ENCODE results near the gene FBLN5.
A peak's percentile ranks its signal among the peaks of the same experiment; 100 is the strongest.

Gene FBLN5

GRCh38 chr14:91837076-91837475 is 110.4 kb downstream of the FBLN5 start:
- Histone ChIP-seq H3K4me3 (ENCODE audit: low read depth in 1 of 5, low read length in 5 of 5) (peak overlapping the region in 4 of 5 donors; percentile 66 to 80 (median 73)), H3K4me1 (ENCODE audit: control insufficient read depth in 5 of 5, insufficient read depth in 5 of 5, low read length in 5 of 5) (peaks cover 0 to 18% (median 12%) of the 10 kb centered on the region in 5 donors), H3K9me3 (ENCODE audit: control insufficient read depth in 5 of 5, low read length in 5 of 5) (peaks cover 0 to 5% (median 0%) of the 10 kb centered on the region in 5 donors), H3K27ac (ENCODE audit: low read depth, low read length) (no peak overlapping the region), H3K27me3 (ENCODE audit: control insufficient read depth in 5 of 5, insufficient read depth in 4 of 5, low read length in 5 of 5) (peaks cover 0 to 17% (median 0%) of the 10 kb centered on the region in 5 donors), H3K36me3 (ENCODE audit: control insufficient read depth in 5 of 5, insufficient read depth in 5 of 5, low read length in 5 of 5) (no peaks in the 10 kb centered on the region), H3K9ac (ENCODE audit: low read length in 5 of 5) (no peak overlapping the region)

- peaks cover 0 to 5% (median 0%) of the 10 kb centered on the region in 5 donors for H3K9me3 ChIP-seq (ENCODE audit: control insufficient read depth in 5 of 5, low read length in 5 of 5)
- peak overlapping the region in 3 of 5 donors; percentile 24 to 62 (median 51) for H3K9ac ChIP-seq (ENCODE audit: low read length in 5 of 5)
- H3K4me1 ChIP-seq (ENCODE audit: control insufficient read depth in 5 of 5, insufficient read depth in 5 of 5, low read length in 5 of 5) = peaks cover 0 to 18% (median 12%) of the 10 kb centered on the region in 5 donors
- no peaks in the 10 kb centered on the region for H3K36me3 ChIP-seq (ENCODE audit: control insufficient read depth in 5 of 5, insufficient read depth in 5 of 5, low read length in 5 of 5)
- peaks cover 0 to 17% (median 0%) of the 10 kb centered on the region in 5 donors for H3K27me3 ChIP-seq (ENCODE audit: control insufficient read depth in 5 of 5, insufficient read depth in 4 of 5, low read length in 5 of 5)
- peak overlapping the region; percentile 56 to 80 (median 72) for H3K4me3 ChIP-seq (ENCODE audit: low read depth in 1 of 5, low read length in 5 of 5)
- H3K27ac ChIP-seq (ENCODE audit: low read depth, low read length) = peak overlapping the region; percentile 25
Observed at GRCh38 chr14:91835920-91836843, 111.3 kb downstream of the FBLN5 start.

- Histone ChIP-seq H3K9me3 (ENCODE audit: control insufficient read depth in 5 of 5, low read length in 5 of 5) (peaks cover 0 to 5% (median 0%) of the 10 kb centered on the region in 5 donors), H3K9ac (ENCODE audit: low read length in 5 of 5) (peak overlapping the region in 3 of 5 donors; percentile 24 to 62 (median 51)), H3K27me3 (ENCODE audit: control insufficient read depth in 5 of 5, insufficient read depth in 4 of 5, low read length in 5 of 5) (peaks cover 0 to 17% (median 0%) of the 10 kb centered on the region in 5 donors), H3K4me3 (ENCODE audit: low read depth in 1 of 5, low read length in 5 of 5) (peak overlapping the region in 4 of 5 donors; percentile 54 to 68 (median 61)), H3K27ac (ENCODE audit: low read depth, low read length) (peak overlapping the region; percentile 25), H3K36me3 (ENCODE audit: control insufficient read depth in 5 of 5, insufficient read depth in 5 of 5, low read length in 5 of 5) (no peaks in the 10 kb centered on the region), H3K4me1 (ENCODE audit: control insufficient read depth in 5 of 5, insufficient read depth in 5 of 5, low read length in 5 of 5) (peaks cover 0 to 18% (median 12%) of the 10 kb centered on the region in 5 donors)
Observed at GRCh38 chr14:91835197-91835919, 112.1 kb downstream of the FBLN5 start.

- H3K27ac ChIP-seq (ENCODE audit: low read depth, low read length) = no peak overlapping the region
- H3K36me3 ChIP-seq (ENCODE audit: control insufficient read depth in 5 of 5, insufficient read depth in 5 of 5, low read length in 5 of 5) = no peaks in the 10 kb centered on the region
- H3K9me3 ChIP-seq (ENCODE audit: control insufficient read depth in 5 of 5, low read length in 5 of 5) = peaks cover 0 to 5% (median 0%) of the 10 kb centered on the region in 5 donors
- H3K4me3 ChIP-seq (ENCODE audit: low read depth in 1 of 5, low read length in 5 of 5) = no peak overlapping the region
- H3K4me1 ChIP-seq (ENCODE audit: control insufficient read depth in 5 of 5, insufficient read depth in 5 of 5, low read length in 5 of 5) = peaks cover 0 to 18% (median 12%) of the 10 kb centered on the region in 5 donors
- peaks cover 0 to 17% (median 0%) of the 10 kb centered on the region in 5 donors for H3K27me3 ChIP-seq (ENCODE audit: control insufficient read depth in 5 of 5, insufficient read depth in 4 of 5, low read length in 5 of 5)
- H3K9ac ChIP-seq (ENCODE audit: low read length in 5 of 5) = no peak overlapping the region
Observed at GRCh38 chr14:91834571-91834970, 112.9 kb downstream of the FBLN5 start.

- Histone ChIP-seq H3K27ac (ENCODE audit: low read depth, low read length) (no peak overlapping the region), H3K27me3 (ENCODE audit: control insufficient read depth in 5 of 5, insufficient read depth in 4 of 5, low read length in 5 of 5) (peaks cover 0 to 5% (median 0%) of the 10 kb centered on the region in 5 donors), H3K9me3 (ENCODE audit: control insufficient read depth in 5 of 5, low read length in 5 of 5) (peaks cover 0 to 10% (median 4%) of the 10 kb centered on the region in 5 donors), H3K9ac (ENCODE audit: low read length in 5 of 5) (no peak overlapping the region), H3K4me3 (ENCODE audit: low read depth in 1 of 5, low read length in 5 of 5) (no peak overlapping the region), H3K4me1 (ENCODE audit: control insufficient read depth in 5 of 5, insufficient read depth in 5 of 5, low read length in 5 of 5) (peaks cover 0 to 10% (median 6%) of the 10 kb centered on the region in 5 donors), H3K36me3 (ENCODE audit: control insufficient read depth in 5 of 5, insufficient read depth in 5 of 5, low read length in 5 of 5) (no peaks in the 10 kb centered on the region)
Observed at GRCh38 chr14:91831337-91831736, 116.2 kb downstream of the FBLN5 start.

GRCh38 chr14:91830777-91831176 is 116.7 kb downstream of the FBLN5 start:
- Histone ChIP-seq H3K4me1 (ENCODE audit: control insufficient read depth in 5 of 5, insufficient read depth in 5 of 5, low read length in 5 of 5) (peaks cover 0 to 5% (median 2%) of the 10 kb centered on the region in 5 donors), H3K27ac (ENCODE audit: low read depth, low read length) (no peak overlapping the region), H3K27me3 (ENCODE audit: control insufficient read depth in 5 of 5, insufficient read depth in 4 of 5, low read length in 5 of 5) (peaks cover 0 to 2% (median 0%) of the 10 kb centered on the region in 5 donors)

GRCh38 chr14:91829511-91829910 is 118.0 kb downstream of the FBLN5 start:
- Histone ChIP-seq H3K4me1 (ENCODE audit: control insufficient read depth in 5 of 5, insufficient read depth in 5 of 5, low read length in 5 of 5) (no peaks in the 10 kb centered on the region), H3K4me3 (ENCODE audit: low read depth in 1 of 5, low read length in 5 of 5) (no peak overlapping the region), H3K9me3 (ENCODE audit: control insufficient read depth in 5 of 5, low read length in 5 of 5) (peaks cover 0 to 10% (median 4%) of the 10 kb centered on the region in 5 donors), H3K27ac (ENCODE audit: low read depth, low read length) (no peak overlapping the region), H3K27me3 (ENCODE audit: control insufficient read depth in 5 of 5, insufficient read depth in 4 of 5, low read length in 5 of 5) (no peaks in the 10 kb centered on the region), H3K36me3 (ENCODE audit: control insufficient read depth in 5 of 5, insufficient read depth in 5 of 5, low read length in 5 of 5) (no peaks in the 10 kb centered on the region), H3K9ac (ENCODE audit: low read length in 5 of 5) (no peak overlapping the region)

More at GRCh38 chr14:91830777-91831176, 116.7 kb downstream of the FBLN5 start:
- Histone ChIP-seq H3K4me3 (ENCODE audit: low read depth in 1 of 5, low read length in 5 of 5) (no peak overlapping the region), H3K9ac (ENCODE audit: low read length in 5 of 5) (no peak overlapping the region), H3K36me3 (ENCODE audit: control insufficient read depth in 5 of 5, insufficient read depth in 5 of 5, low read length in 5 of 5) (no peaks in the 10 kb centered on the region), H3K9me3 (ENCODE audit: control insufficient read depth in 5 of 5, low read length in 5 of 5) (peaks cover 0 to 10% (median 4%) of the 10 kb centered on the region in 5 donors)

- no peak overlapping the region for H3K9ac ChIP-seq (ENCODE audit: low read length in 5 of 5)
- no peaks in the 10 kb centered on the region for H3K36me3 ChIP-seq (ENCODE audit: control insufficient read depth in 5 of 5, insufficient read depth in 5 of 5, low read length in 5 of 5)
- no peak overlapping the region for H3K27ac ChIP-seq (ENCODE audit: low read depth, low read length)
- peaks cover 0 to 7% (median 4%) of the 10 kb centered on the region in 5 donors for H3K9me3 ChIP-seq (ENCODE audit: control insufficient read depth in 5 of 5, low read length in 5 of 5)
- H3K4me1 ChIP-seq (ENCODE audit: control insufficient read depth in 5 of 5, insufficient read depth in 5 of 5, low read length in 5 of 5) = no peaks in the 10 kb centered on the region
- no peaks in the 10 kb centered on the region for H3K27me3 ChIP-seq (ENCODE audit: control insufficient read depth in 5 of 5, insufficient read depth in 4 of 5, low read length in 5 of 5)
- no peak overlapping the region for H3K4me3 ChIP-seq (ENCODE audit: low read depth in 1 of 5, low read length in 5 of 5)
Observed at GRCh38 chr14:91827746-91828145, 119.7 kb downstream of the FBLN5 start.

All from subcutaneous abdominal adipose tissue (tissue), 5 donors.